Sigmoid colon (tissue), 7 donors: ENCODE data around the gene CCDC158. TPM values are rescaled to one million over a fixed set of nuclear protein-coding genes. Genes with fewer than 3 reads are reported as not detected.

ENCODE experiments used
- DNase-seq: peaks from one replicate; pipeline ENCODE4 v3.0.0-alpha.2; 2019
- H3K27ac ChIP-seq, 4 donors: fragments of 200-600 bp; sonication (generic); one replicate each; pipeline ENCODE4 v1.5.1; 2016 to 2019; ENCODE audit warnings: mild to moderate bottlenecking in 1 of 4
- H3K27me3 ChIP-seq, 3 donors: fragments of 200-600 bp; sonication (generic); one replicate each; pipeline ENCODE4 v1.5.1; 2019; ENCODE audit warnings: mild to moderate bottlenecking in 1 of 3
- H3K36me3 ChIP-seq, 4 donors: fragments of 200-600 bp; sonication (generic); one replicate each; pipeline ENCODE4 v1.5.1; 2016 to 2019
- H3K4me1 ChIP-seq, 4 donors: fragments of 200-600 bp; sonication (generic); one replicate each; pipeline ENCODE4 v1.5.1; 2017 to 2019
- H3K4me3 ChIP-seq, 4 donors: fragments of 200-600 bp; sonication (generic); one replicate each; pipeline ENCODE4 v1.5.1; 2017 to 2019; ENCODE audit warnings: mild to moderate bottlenecking in 2 of 4, moderate library complexity in 1 of 4
- H3K9me3 ChIP-seq, 4 donors: fragments of 200-600 bp in 3 of 4; sonication (generic) in 3 of 4; one replicate each; pipeline versions ENCODE4 v1.5.1 to v1.6.1; 2013 to 2019
- EP300 ChIP-seq, 4 donors: sonication (generic); formaldehyde crosslinking; IDR thresholded peaks; one replicate each; pipeline ENCODE4 v1.6.1; 2017; ENCODE audit warnings: antibody characterized with exemption in 4 of 4
- POLR2A ChIP-seq, 2 donors: fragments of 450-650 bp; IDR thresholded peaks; one replicate each; pipeline ENCODE4 v1.6.1; 2016; ENCODE audit warnings: antibody characterized with exemption in 2 of 2, mild to moderate bottlenecking in 2 of 2, moderate library complexity in 2 of 2
- POLR2AphosphoS5 ChIP-seq, 4 donors: sonication (generic); formaldehyde crosslinking; IDR thresholded peaks; one replicate each; pipeline ENCODE4 v1.6.1; 2017; ENCODE audit warnings: antibody characterized with exemption in 4 of 4
- WGBS, 2 donors: extraction: QIAGEN DNeasy Blood & Tissue Kit; methylation state at CpG; one replicate each; pipeline ENCODE4 v1.1.7; 2013; 5-methylcytosine and 5-hydroxymethylcytosine counted together
- intact Hi-C: fragments of 100-400 bp; cut with DNase I; formaldehyde crosslinking; loops from one replicate; pipeline ENCODE4 v1.15.1; 2023
- polyA plus RNA-seq, 3 donors: library from polyadenylated mRNA; stranded (reverse); fragments of 200-250 nt; gene quantifications; one replicate each; pipeline ENCODE4 v1.2.3, GENCODE V29; 2013
- total RNA-seq, 4 donors: library from RNA; depleted of rRNA; stranded (reverse); fragments of >200 nt; gene quantifications; one replicate each; pipeline ENCODE4 v1.1.0, GENCODE V29; 2016
- TF ChIP-seq, protein P1 (sequence below), 4 experiments: fragments of 450-650 bp in 3 of 4; fragments of 200-600 bp in 1 of 4; IDR thresholded peaks; one replicate each; pipeline ENCODE4 v1.5.1; 2016 to 2019; ENCODE audit warnings: antibody characterized with exemption in 4 of 4, mild to moderate bottlenecking in 3 of 4, moderate library complexity in 2 of 4
- donor health status: healthy with polysubstance abuse.
- donor health status: Bipolar disorder and iron deficiency.
- donor health status: healthy.

The CCDC158 gene
- total and polyA plus RNA-seq, 7 donors = 0.12 to 1.7 (median 0.62) TPM; not detected in 3

DNA sequence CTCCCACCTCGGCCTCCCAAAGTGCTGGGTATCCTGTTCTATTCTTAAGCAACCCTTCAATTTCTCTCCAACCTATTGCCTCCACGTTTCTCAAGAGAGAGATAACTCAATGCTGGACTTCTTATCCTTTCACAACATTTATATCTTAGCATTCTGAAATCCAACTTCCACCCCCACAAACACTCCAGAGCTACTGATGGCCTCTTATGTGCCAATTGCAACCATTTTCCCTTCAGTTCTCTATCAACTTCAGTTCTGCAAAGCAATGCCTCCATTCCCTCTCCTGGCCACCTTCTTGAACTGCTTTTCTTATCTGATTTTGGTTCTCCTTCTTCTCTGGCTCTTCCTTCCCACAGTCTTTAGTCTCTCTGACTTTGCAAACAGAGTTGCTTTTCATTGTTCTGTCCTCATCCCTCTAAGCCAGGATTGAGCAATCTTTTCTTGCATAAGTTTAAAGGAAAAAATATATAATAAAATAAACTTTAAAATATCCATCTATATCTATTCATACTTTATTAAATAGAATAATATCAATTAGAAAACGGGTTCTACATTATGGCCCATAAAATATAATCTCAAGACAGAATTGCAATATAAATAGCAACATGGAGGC is 118.0 kb downstream of the CCDC158 start:
- TF ChIP-seq EP300 (IDR thresholded peaks at IDR 0.05) (no peak), POLR2A (IDR thresholded peaks at IDR 0.05) (no peak), POLR2AphosphoS5 (IDR thresholded peaks at IDR 0.05) (no peak)
- TF ChIP-seq, protein P1, sequence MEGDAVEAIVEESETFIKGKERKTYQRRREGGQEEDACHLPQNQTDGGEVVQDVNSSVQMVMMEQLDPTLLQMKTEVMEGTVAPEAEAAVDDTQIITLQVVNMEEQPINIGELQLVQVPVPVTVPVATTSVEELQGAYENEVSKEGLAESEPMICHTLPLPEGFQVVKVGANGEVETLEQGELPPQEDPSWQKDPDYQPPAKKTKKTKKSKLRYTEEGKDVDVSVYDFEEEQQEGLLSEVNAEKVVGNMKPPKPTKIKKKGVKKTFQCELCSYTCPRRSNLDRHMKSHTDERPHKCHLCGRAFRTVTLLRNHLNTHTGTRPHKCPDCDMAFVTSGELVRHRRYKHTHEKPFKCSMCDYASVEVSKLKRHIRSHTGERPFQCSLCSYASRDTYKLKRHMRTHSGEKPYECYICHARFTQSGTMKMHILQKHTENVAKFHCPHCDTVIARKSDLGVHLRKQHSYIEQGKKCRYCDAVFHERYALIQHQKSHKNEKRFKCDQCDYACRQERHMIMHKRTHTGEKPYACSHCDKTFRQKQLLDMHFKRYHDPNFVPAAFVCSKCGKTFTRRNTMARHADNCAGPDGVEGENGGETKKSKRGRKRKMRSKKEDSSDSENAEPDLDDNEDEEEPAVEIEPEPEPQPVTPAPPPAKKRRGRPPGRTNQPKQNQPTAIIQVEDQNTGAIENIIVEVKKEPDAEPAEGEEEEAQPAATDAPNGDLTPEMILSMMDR (IDR thresholded peaks at IDR 0.05) = no peak
- Histone ChIP-seq H3K4me3 (no peak overlapping the region), H3K9me3 (peaks cover 0 to 3% (median 0%) of the 10 kb centered on the region in 4 donors), H3K36me3 (no peaks in the 10 kb centered on the region), H3K4me1 (peaks cover 0 to 35% (median 24%) of the 10 kb centered on the region in 4 donors), H3K27me3 (no peaks in the 10 kb centered on the region), H3K27ac (no peak overlapping the region)
- intact Hi-C loops = loop anchor here (10.0 kb wide), 2 partner anchors 122 to 158 kb away; partner anchors contain the start of genes CCDC158 and NUP54
- 87 to 90% methylated on average over 3 of the region's 3 CpGs for WGBS, 2 donors
- no peak for DNase-seq

DNA sequence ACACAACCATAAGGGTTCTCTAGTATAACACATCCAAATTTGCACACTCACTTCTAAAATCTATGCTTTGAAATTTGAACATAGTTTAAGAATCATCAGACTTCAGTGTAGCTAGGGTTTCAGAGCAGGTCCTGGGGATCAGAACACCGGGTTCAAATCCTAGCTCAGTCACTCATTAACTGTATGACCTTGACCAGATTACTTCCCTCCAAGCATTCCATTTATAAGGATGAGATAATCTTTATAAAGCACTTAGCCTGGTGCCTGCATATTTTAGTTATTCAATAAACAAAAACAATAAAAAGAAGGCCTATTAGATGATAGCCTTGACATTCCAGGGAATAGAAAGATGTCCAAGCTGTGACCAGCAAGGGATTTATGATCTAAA is 119.2 kb downstream of the CCDC158 start:
- TF ChIP-seq, protein P1 (IDR thresholded peaks at IDR 0.05) = no peak
- no peak for TF ChIP-seq POLR2A (IDR thresholded peaks at IDR 0.05)
- TF ChIP-seq POLR2AphosphoS5 (IDR thresholded peaks at IDR 0.05) = no peak
- no peak for TF ChIP-seq EP300 (IDR thresholded peaks at IDR 0.05)
- H3K27ac ChIP-seq = peak overlapping the region in 2 of 4 donors; percentile 16 to 33
- 17 to 60% methylated on average over 1 of the region's 1 CpG for WGBS, 2 donors
- H3K36me3 ChIP-seq = no peaks in the 10 kb centered on the region
- H3K4me3 ChIP-seq = no peak overlapping the region
- intact Hi-C loops = loop anchor here (10.0 kb wide), 2 partner anchors 123 to 157 kb away; partner anchors contain the start of genes CCDC158 and NUP54
- no peaks in the 10 kb centered on the region for H3K27me3 ChIP-seq
- DNase-seq = no peak
- peaks cover 0 to 3% (median 0%) of the 10 kb centered on the region in 4 donors for H3K9me3 ChIP-seq
- H3K4me1 ChIP-seq = peaks cover 0 to 27% (median 17%) of the 10 kb centered on the region in 4 donors

DNA sequence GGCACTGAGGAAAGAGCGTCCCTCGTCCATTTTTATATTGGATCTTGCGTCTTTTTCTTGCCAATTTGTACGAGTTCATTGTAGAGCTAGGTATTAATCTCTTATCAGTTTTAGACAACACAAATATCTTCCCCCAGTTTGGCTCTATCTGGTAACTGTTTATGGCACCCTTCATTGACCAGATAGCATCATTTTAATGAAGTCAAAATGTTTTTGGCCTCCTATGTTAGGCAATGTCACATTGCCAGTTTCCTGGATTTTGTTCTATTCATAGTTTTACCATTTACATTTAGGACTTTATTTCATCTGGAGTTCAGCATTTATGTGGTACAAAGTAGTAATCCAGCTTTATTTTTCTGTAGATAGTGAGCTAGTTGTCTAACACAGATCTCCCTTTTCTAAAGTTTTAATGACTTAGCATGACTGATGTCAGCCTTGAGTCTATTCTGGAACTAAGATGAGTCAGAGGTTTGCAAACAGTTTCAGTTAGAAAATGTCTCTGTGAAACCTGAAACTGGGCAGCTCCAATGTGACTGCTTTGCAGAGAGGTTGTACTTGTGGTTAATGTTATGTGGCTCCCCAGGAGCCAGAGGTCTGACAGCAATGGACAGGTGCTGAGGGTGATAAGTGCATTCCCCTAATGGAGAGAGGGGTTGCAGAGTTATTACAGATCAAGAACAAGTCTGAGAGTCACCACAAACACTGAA is 119.7 kb downstream of the CCDC158 start:
- peaks cover 0 to 3% (median 0%) of the 10 kb centered on the region in 4 donors for H3K9me3 ChIP-seq
- TF ChIP-seq EP300 (IDR thresholded peaks at IDR 0.05) (no peak), POLR2AphosphoS5 (IDR thresholded peaks at IDR 0.05) (no peak), POLR2A (IDR thresholded peaks at IDR 0.05) (no peak)
- TF ChIP-seq, protein P1 (IDR thresholded peaks at IDR 0.05) = no peak
- H3K27me3 ChIP-seq = no peaks in the 10 kb centered on the region
- H3K4me3 ChIP-seq = no peak overlapping the region
- DNase-seq = no peak
- intact Hi-C loops = loop anchor here (10.0 kb wide), 2 partner anchors 124 to 156 kb away; partner anchors contain the start of genes CCDC158 and NUP54
- 96 to 97% methylated on average over 4 of the region's 4 CpGs for WGBS, 2 donors
- H3K27ac ChIP-seq = peak overlapping the region in 2 of 4 donors; percentile 16 to 33
- peaks cover 0 to 27% (median 17%) of the 10 kb centered on the region in 4 donors for H3K4me1 ChIP-seq
- no peaks in the 10 kb centered on the region for H3K36me3 ChIP-seq

DNA sequence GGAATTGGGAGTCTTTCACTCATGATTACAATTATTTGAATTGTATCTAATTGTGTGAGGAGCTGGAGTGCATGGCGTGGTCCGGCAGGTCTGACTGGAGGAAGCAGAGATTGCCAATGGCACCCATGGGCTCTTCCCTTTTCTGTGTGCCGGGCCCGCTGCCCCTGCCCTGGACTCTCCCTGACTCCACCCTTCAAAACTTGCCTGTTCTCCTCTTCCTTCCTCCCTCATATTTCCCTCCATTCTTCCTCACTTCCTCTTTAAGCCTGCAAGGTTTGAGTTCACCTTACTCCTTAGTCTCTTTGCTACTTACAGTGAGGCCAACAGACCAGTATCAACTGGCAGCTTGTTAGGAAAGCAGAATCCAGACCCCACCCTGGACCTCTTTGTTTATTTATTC is 120.9 kb downstream of the CCDC158 start:
- Histone ChIP-seq H3K4me3 (no peak overlapping the region), H3K9me3 (peaks cover 0 to 3% (median 0%) of the 10 kb centered on the region in 4 donors), H3K36me3 (no peaks in the 10 kb centered on the region), H3K27ac (no peak overlapping the region), H3K4me1 (peaks cover 0 to 17% (median 8%) of the 10 kb centered on the region in 4 donors), H3K27me3 (no peaks in the 10 kb centered on the region)
- no peak for DNase-seq
- TF ChIP-seq EP300 (IDR thresholded peaks at IDR 0.05) (no peak), POLR2AphosphoS5 (IDR thresholded peaks at IDR 0.05) (no peak), POLR2A (IDR thresholded peaks at IDR 0.05) (no peak)
- WGBS, 2 donors = 86 to 88% methylated on average over 4 of the region's 4 CpGs
- intact Hi-C loops = loop anchor here (10.0 kb wide), 2 partner anchors 125 to 155 kb away; partner anchors contain the start of genes CCDC158 and NUP54

DNA sequence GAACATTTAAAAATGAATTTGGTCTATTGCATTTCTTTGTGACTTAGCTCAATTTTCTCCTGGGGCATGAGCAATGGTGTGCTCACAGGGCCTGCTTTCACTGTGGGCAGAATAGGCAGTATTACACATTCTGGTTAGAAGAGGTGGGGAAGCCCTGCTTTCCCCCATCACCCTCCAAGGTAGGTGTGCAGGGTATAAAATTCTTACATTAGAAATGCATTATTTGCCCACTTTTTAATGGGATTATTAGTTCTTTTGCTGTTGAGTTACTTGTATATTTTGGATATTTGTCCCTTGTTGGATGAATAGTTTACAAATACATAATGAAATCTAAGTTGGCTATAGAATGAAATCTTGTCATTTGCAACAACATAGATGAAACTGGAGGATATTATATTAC is 122.7 kb downstream of the CCDC158 start:
- no peak overlapping the region for H3K27ac ChIP-seq
- peaks cover 0 to 3% (median 0%) of the 10 kb centered on the region in 4 donors for H3K9me3 ChIP-seq
- no peaks in the 10 kb centered on the region for H3K27me3 ChIP-seq
- peaks cover 0 to 11% (median 4%) of the 10 kb centered on the region in 4 donors for H3K4me1 ChIP-seq
- no peaks in the 10 kb centered on the region for H3K36me3 ChIP-seq
- intact Hi-C loops = no loop called here
- no peak for DNase-seq
- TF ChIP-seq EP300 (IDR thresholded peaks at IDR 0.05) (no peak), POLR2AphosphoS5 (IDR thresholded peaks at IDR 0.05) (no peak)
- no peak overlapping the region for H3K4me3 ChIP-seq
